Ascending aorta (tissue), 2 donors: ENCODE data around the gene PLOD2. TPM values are rescaled to one million over a fixed set of nuclear protein-coding genes. Genes with fewer than 3 reads are reported as not detected.

Source experiments
- DNase-seq, 2 donors: peaks; one replicate each; pipeline ENCODE4 v3.0.0-alpha.2; 2019; ENCODE audit warnings: low spot score in 2 of 2
- H3K27ac ChIP-seq, 2 donors: fragments of 200-600 bp; sonication (generic); one replicate each; pipeline ENCODE4 v1.5.1; 2016 to 2017; ENCODE audit warnings: mild to moderate bottlenecking in 1 of 2
- H3K27me3 ChIP-seq: fragments of 200-600 bp; sonication (generic); one replicate; pipeline ENCODE4 v1.5.1; 2017
- H3K36me3 ChIP-seq, 2 donors: fragments of 200-600 bp; sonication (generic); one replicate each; pipeline ENCODE4 v1.5.1; 2016
- H3K4me1 ChIP-seq, 2 donors: fragments of 200-600 bp; sonication (generic); one replicate each; pipeline ENCODE4 v1.5.1; 2016 to 2017; ENCODE audit warnings: mild to moderate bottlenecking in 1 of 2
- H3K4me3 ChIP-seq, 2 donors: fragments of 200-600 bp; sonication (generic); one replicate each; pipeline ENCODE4 v1.5.1; 2016 to 2017; ENCODE audit warnings: mild to moderate bottlenecking in 1 of 2
- H3K9me3 ChIP-seq, 2 donors: fragments of 200-600 bp; sonication (generic); one replicate each; pipeline ENCODE4 v1.5.1; 2016
- CTCF ChIP-seq, 3 experiments: fragments of 200-600 bp in 2 of 3; fragments of 450-650 bp in 1 of 3; sonication (generic) in 2 of 3; IDR thresholded peaks; one replicate each; pipeline ENCODE4 v1.5.1; 2016 to 2019; ENCODE audit warnings: antibody characterized with exemption in 3 of 3, mild to moderate bottlenecking in 1 of 3, moderate library complexity in 1 of 3
- intact Hi-C: fragments of 100-400 bp; cut with DNase I; formaldehyde crosslinking; loops from one replicate; pipeline ENCODE4 v1.15.1; 2023
- total RNA-seq: library from RNA; depleted of rRNA; stranded (reverse); fragments of >200 nt; gene quantifications from one replicate; pipeline ENCODE4 v1.1.0, GENCODE V29; 2016

Gene PLOD2
- total RNA-seq, 1 donor from 2014 or later = 41.3 TPM

DNA sequence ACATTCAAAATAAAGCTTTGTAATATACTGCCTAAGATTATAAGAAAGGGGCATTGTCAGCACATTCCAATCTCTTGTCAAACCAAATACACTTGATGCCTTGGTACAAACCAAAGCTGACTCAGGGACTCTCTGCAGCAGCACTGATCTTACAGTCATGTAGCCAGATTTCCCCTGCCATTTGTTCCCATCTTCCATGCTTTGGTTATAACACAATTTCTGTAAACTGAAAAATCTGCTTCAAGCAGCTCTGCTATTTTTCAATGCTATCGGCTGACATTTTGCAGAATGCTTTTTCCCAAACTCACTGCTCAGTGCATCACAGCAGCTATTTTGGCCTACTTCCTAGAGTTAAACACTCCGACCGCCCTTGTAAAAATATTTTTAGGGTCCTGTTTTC lies 18.2 kb downstream of the PLOD2 start:
- Histone ChIP-seq H3K27me3 (no peaks in the 10 kb centered on the region), H3K9me3 (no peaks in the 10 kb centered on the region), H3K4me3 (peak overlapping the region in 1 of 2 donors; percentile 48), H3K27ac (peak overlapping the region; percentile 7 to 10), H3K36me3 (no peaks in the 10 kb centered on the region), H3K4me1 (peaks cover 2 to 62% of the 10 kb centered on the region in 2 donors)
- no peak for TF ChIP-seq CTCF (IDR thresholded peaks at IDR 0.05)
- intact Hi-C loops = loop anchor here (5.0 kb wide), 1 partner anchor 70 kb away; no protein-coding TSS in a partner anchor
- DNase-seq = no peak

DNA sequence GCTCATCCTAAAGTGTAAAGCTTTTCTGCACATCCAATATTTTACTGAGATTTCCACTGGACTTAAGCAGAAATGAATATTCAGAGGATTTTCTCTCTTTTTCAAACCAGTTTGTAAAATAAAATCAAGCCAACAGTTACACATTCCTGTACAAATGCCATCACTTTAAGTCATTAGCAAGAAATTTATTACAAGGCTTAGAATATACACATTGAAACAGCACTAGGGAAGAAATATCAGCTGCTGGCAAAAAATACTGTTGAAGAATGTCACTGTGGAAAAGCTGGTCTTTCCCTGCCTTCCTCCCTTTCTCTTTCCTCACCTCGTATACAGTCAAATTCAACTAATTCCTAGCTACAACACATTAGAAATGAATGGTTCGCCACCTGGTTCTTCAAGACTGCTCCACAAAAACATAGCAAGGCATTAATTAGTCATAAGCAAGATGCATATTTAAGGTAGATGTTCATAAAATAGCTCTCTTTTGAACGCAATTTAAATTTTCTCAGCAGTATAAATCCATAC lies 21.3 kb downstream of the PLOD2 start:
- peak overlapping the region in 1 of 2 donors; percentile 2 for H3K4me3 ChIP-seq
- H3K27ac ChIP-seq = peak overlapping the region in 1 of 2 donors; percentile 21
- H3K36me3 ChIP-seq = no peaks in the 10 kb centered on the region
- H3K27me3 ChIP-seq = no peaks in the 10 kb centered on the region
- H3K9me3 ChIP-seq = no peaks in the 10 kb centered on the region
- TF ChIP-seq CTCF (IDR thresholded peaks at IDR 0.05) = no peak
- H3K4me1 ChIP-seq = peaks cover 2 to 51% of the 10 kb centered on the region in 2 donors
- DNase-seq = no peak
- intact Hi-C loops = loop anchor here (5.0 kb wide), 1 partner anchor 67 kb away; no protein-coding TSS in a partner anchor

DNA sequence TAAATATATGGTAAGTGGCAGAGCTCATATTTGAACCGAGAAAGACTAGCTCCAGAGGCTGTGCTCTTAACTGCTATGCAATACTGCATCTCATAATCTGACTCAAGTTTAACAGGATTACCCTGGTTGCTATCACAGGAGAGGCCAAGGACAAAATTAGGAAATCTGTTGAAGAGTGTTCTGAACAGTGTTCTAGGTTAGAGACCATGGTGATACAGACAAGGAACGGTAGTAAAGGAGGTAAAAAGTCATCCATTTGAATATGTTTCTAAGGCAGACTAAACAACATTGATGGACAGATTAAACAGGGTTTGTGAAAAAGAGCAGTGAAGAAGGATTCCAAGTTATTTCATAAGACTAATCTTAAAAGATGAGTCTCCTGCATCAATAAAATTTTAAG lies 22.1 kb downstream of the PLOD2 start:
- Histone ChIP-seq H3K4me3 (no peak overlapping the region), H3K9me3 (no peaks in the 10 kb centered on the region), H3K27me3 (no peaks in the 10 kb centered on the region), H3K36me3 (no peaks in the 10 kb centered on the region), H3K4me1 (peaks cover 2 to 45% of the 10 kb centered on the region in 2 donors), H3K27ac (peak overlapping the region; percentile 4 to 16)
- intact Hi-C loops = no loop called here
- no peak for DNase-seq
- TF ChIP-seq CTCF (IDR thresholded peaks at IDR 0.05) = no peak

- no peak overlapping the region for H3K27ac ChIP-seq
Measured at GRCh38 chr3:146136647-146137046, 24.3 kb downstream of the PLOD2 start.

GRCh38 chr3:146134348-146135117 lies 26.5 kb downstream of the PLOD2 start:
- Histone ChIP-seq H3K4me3 (no peak overlapping the region), H3K27ac (peak overlapping the region in 1 of 2 donors; percentile 49), H3K4me1 (peaks cover 0 to 28% of the 10 kb centered on the region in 2 donors), H3K36me3 (no peaks in the 10 kb centered on the region), H3K9me3 (no peaks in the 10 kb centered on the region), H3K27me3 (no peaks in the 10 kb centered on the region)
- no peak for TF ChIP-seq CTCF (IDR thresholded peaks at IDR 0.05)
- DNase-seq = no peak
- intact Hi-C loops = no loop called here

More at GRCh38 chr3:146136647-146137046, 24.3 kb downstream of the PLOD2 start:
- Histone ChIP-seq H3K9me3 (no peaks in the 10 kb centered on the region), H3K4me3 (no peak overlapping the region), H3K27me3 (no peaks in the 10 kb centered on the region), H3K36me3 (no peaks in the 10 kb centered on the region), H3K4me1 (peaks cover 0 to 38% of the 10 kb centered on the region in 2 donors)
- DNase-seq = no peak
- TF ChIP-seq CTCF (IDR thresholded peaks at IDR 0.05) = no peak
- intact Hi-C loops = no loop called here
